Choroid plexus epithelial cell (primary cell): ENCODE results near the gene PHPT1.
"Not testable (repeated sequence)": the region's sequence is repeated elsewhere in the genome, so short reads cannot be mapped to it uniquely, and the experiment has no call there.

Experiments used
- DNase-seq: peaks from one replicate; pipeline ENCODE4 v3.0.0-alpha.2; 2010; ENCODE audit warnings: low read depth
- H3K4me3 ChIP-seq: 2 replicates; pipeline ENCODE4 v1.5.1; 2011; ENCODE audit warnings: low read depth, mild to moderate bottlenecking, control low read depth, low read length, moderate library complexity
- CTCF ChIP-seq: conservative IDR thresholded peaks from 2 replicates; pipeline ENCODE4 v1.5.1; 2011; ENCODE audit warnings: low read depth, mild to moderate bottlenecking, control low read depth, inconsistent platforms, low read length, moderate library complexity

The PHPT1 gene

GRCh38 chr9:136849038-136849959 is at the start of gene PHPT1:
TSS of gene PHPT1 (plus strand) at chr9:136849409. CDS start at chr9:136849431, 22 bp downstream.
- peak; percentile 100 for DNase-seq
- TF ChIP-seq CTCF: no peak
- peak within 1 kb of the TSS; percentile 91 for H3K4me3 ChIP-seq

GRCh38 chr9:136799854-136800657 is 49.2 kb upstream of the PHPT1 start:
- no peak for TF ChIP-seq CTCF
- peak; percentile 62 for DNase-seq
- H3K4me3 ChIP-seq: no peak overlapping the region

- TF ChIP-seq CTCF: no peak
- no peak for DNase-seq
- H3K4me3 ChIP-seq: no peak overlapping the region
Observed at GRCh38 chr9:136802321-136802720, 46.9 kb upstream of the PHPT1 start.

GRCh38 chr9:136803009-136803550 is 46.1 kb upstream of the PHPT1 start:
- DNase-seq, H3K4me3 ChIP-seq: not testable (repeated sequence)

- DNase-seq: no peak
- H3K4me3 ChIP-seq: no peak overlapping the region
- no peak for TF ChIP-seq CTCF
Observed at GRCh38 chr9:136803551-136804508, 45.4 kb upstream of the PHPT1 start.

GRCh38 chr9:136804509-136805206 is 44.6 kb upstream of the PHPT1 start:
- no peak for TF ChIP-seq CTCF
- no peak overlapping the region for H3K4me3 ChIP-seq
- DNase-seq: no peak
